Measurements from ENCODE around the gene RXRA.

RXRA gene

GRCh38 chr9:134287591-134288491, 38.4 kb upstream of the RXRA start:
- peak; percentile 72 for DNase-seq
- Mint-ChIP-seq H3K36me3 (ENCODE audit: low read depth) (no peaks in the 10 kb centered on the region), H3K27ac (peak overlapping the region; percentile 54), H3K4me3 (peak overlapping the region; percentile 38), H3K9me3 (no peaks in the 10 kb centered on the region), H3K4me1 (peaks cover 50% of the 10 kb centered on the region), H3K27me3 (ENCODE audit: low read depth, poor library complexity) (peaks cover 16% of the 10 kb centered on the region)
- no peak for TF ChIP-seq CTCF (IDR thresholded peaks at IDR 0.05)

GRCh38 chr9:134288746-134289145, 37.5 kb upstream of the RXRA start:
- Mint-ChIP-seq H3K27me3 (ENCODE audit: low read depth, poor library complexity) (peaks cover 16% of the 10 kb centered on the region), H3K36me3 (ENCODE audit: low read depth) (no peaks in the 10 kb centered on the region), H3K4me3 (no peak overlapping the region), H3K9me3 (no peaks in the 10 kb centered on the region), H3K4me1 (peaks cover 59% of the 10 kb centered on the region), H3K27ac (no peak overlapping the region)
- TF ChIP-seq CTCF (IDR thresholded peaks at IDR 0.05), result no peak
- no peak for DNase-seq

GRCh38 chr9:134289241-134289875, 36.9 kb upstream of the RXRA start:
- H3K4me3 Mint-ChIP-seq, result no peak overlapping the region
- no peak for DNase-seq
- no peaks in the 10 kb centered on the region for H3K9me3 Mint-ChIP-seq
- no peak overlapping the region for H3K27ac Mint-ChIP-seq
- TF ChIP-seq CTCF (IDR thresholded peaks at IDR 0.05), result no peak
- no peaks in the 10 kb centered on the region for H3K36me3 Mint-ChIP-seq (ENCODE audit: low read depth)
- peaks cover 65% of the 10 kb centered on the region for H3K4me1 Mint-ChIP-seq
- peaks cover 12% of the 10 kb centered on the region for H3K27me3 Mint-ChIP-seq (ENCODE audit: low read depth, poor library complexity)

- peaks cover 13% of the 10 kb centered on the region for H3K27me3 Mint-ChIP-seq (ENCODE audit: low read depth, poor library complexity)
- DNase-seq, result no peak
- no peaks in the 10 kb centered on the region for H3K9me3 Mint-ChIP-seq
- no peak for TF ChIP-seq CTCF (IDR thresholded peaks at IDR 0.05)
- no peaks in the 10 kb centered on the region for H3K36me3 Mint-ChIP-seq (ENCODE audit: low read depth)
- no peak overlapping the region for H3K27ac Mint-ChIP-seq
- H3K4me1 Mint-ChIP-seq, result peaks cover 75% of the 10 kb centered on the region
- no peak overlapping the region for H3K4me3 Mint-ChIP-seq
Observed at GRCh38 chr9:134290603-134291451, 35.4 kb upstream of the RXRA start.

GRCh38 chr9:134291452-134291881, 34.8 kb upstream of the RXRA start:
- H3K4me3 Mint-ChIP-seq, result no peak overlapping the region
- no peaks in the 10 kb centered on the region for H3K9me3 Mint-ChIP-seq
- H3K27me3 Mint-ChIP-seq (ENCODE audit: low read depth, poor library complexity), result peaks cover 16% of the 10 kb centered on the region
- H3K27ac Mint-ChIP-seq, result no peak overlapping the region
- peak; percentile 0 for DNase-seq
- no peaks in the 10 kb centered on the region for H3K36me3 Mint-ChIP-seq (ENCODE audit: low read depth)
- no peak for TF ChIP-seq CTCF (IDR thresholded peaks at IDR 0.05)
- H3K4me1 Mint-ChIP-seq, result peaks cover 75% of the 10 kb centered on the region

All from nephron progenitor cell (in vitro differentiated cells).